Esophagus muscularis mucosa (tissue), 4 donors: Measurements from ENCODE around the gene ADCY5.

Experiments
- EP300 ChIP-seq: sonication (generic); formaldehyde crosslinking; IDR thresholded peaks from one replicate; pipeline ENCODE4 v1.6.1; 2017; ENCODE audit warnings: antibody characterized with exemption
- POLR2AphosphoS5 ChIP-seq, 2 donors: sonication (generic); formaldehyde crosslinking; IDR thresholded peaks; one replicate each; pipeline ENCODE4 v1.6.1; 2017; ENCODE audit warnings: antibody characterized with exemption in 2 of 2
- TF ChIP-seq, protein P1 (sequence below), 3 experiments: fragments of 200-600 bp in 2 of 3; fragments of 450-650 bp in 1 of 3; sonication (generic) in 2 of 3; IDR thresholded peaks; one replicate each; pipeline ENCODE4 v1.5.1; 2017 to 2019; ENCODE audit warnings: antibody characterized with exemption in 3 of 3, mild to moderate bottlenecking in 2 of 3, moderate library complexity in 1 of 3

DNA sequence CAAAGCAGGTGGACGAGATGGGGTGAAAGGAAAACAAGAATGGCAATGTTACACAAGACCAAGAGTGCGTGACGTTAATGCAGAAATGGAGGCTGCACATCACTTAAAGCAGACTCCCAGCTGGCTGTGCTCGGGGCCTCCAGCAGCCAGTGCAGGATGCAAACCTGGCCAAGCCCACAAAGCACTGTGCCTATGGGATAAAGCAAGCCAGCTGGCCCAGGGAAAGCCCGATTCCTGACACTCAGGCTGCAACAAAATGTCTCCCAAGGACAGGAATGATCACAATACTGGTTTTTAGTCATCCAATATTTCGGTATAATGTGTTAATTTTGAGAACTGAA is 161.0 kb downstream of the ADCY5 start:
- TF ChIP-seq, protein P1, sequence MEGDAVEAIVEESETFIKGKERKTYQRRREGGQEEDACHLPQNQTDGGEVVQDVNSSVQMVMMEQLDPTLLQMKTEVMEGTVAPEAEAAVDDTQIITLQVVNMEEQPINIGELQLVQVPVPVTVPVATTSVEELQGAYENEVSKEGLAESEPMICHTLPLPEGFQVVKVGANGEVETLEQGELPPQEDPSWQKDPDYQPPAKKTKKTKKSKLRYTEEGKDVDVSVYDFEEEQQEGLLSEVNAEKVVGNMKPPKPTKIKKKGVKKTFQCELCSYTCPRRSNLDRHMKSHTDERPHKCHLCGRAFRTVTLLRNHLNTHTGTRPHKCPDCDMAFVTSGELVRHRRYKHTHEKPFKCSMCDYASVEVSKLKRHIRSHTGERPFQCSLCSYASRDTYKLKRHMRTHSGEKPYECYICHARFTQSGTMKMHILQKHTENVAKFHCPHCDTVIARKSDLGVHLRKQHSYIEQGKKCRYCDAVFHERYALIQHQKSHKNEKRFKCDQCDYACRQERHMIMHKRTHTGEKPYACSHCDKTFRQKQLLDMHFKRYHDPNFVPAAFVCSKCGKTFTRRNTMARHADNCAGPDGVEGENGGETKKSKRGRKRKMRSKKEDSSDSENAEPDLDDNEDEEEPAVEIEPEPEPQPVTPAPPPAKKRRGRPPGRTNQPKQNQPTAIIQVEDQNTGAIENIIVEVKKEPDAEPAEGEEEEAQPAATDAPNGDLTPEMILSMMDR (IDR thresholded peaks at IDR 0.05): no peak
- TF ChIP-seq POLR2AphosphoS5 (IDR thresholded peaks at IDR 0.05): no peak
- no peak for TF ChIP-seq EP300
